ENCODE results near the gene LRRC18.

The LRRC18 gene

DNA sequence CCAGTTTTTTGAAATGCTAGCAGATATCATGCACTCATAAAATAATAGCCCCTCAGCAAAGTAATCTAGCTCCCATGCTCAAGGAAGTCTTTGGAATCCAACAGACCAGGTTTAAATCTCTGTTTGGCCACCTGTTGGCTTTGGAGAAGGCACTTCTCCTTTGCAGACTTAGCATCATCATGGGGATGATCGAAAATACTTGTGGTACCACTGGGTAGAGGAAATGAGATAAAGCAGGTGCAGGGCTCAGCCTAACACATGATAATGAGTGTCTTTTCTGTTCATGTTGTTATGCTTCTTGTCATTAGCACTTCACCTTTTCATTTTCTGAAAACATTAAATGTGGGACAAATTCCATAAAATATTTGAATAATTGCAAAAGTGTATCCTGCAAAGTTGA lies 67.4 kb downstream of the LRRC18 start:
- no peak for DNase-seq

All from stimulated activated naive CD4-positive, alpha-beta T cell (primary cell).